LNCaP clone FGC (cell line): ENCODE measurements around the gene SIN3B.

Source experiments
- DNase-seq: peaks from one replicate; pipeline ENCODE4 v3.0.0-alpha.2; 2011; ENCODE audit warnings: low read depth
- H3K4me3 ChIP-seq: 2 replicates; pipeline ENCODE4 v1.5.1; 2011; ENCODE audit warnings: mild to moderate bottlenecking, low read depth, low read length, control low read depth
- CTCF ChIP-seq: IDR thresholded peaks from 2 replicates; pipeline ENCODE4 v1.5.1; 2012; ENCODE audit warnings: mild to moderate bottlenecking; ENCODE audit not compliant: control insufficient read depth, insufficient read depth; ENCODE audit errors: extremely low read depth

The SIN3B gene

GRCh38 chr19:16892868-16893685 is 63.9 kb downstream of the SIN3B start:
- DNase-seq: no peak
- H3K4me3 ChIP-seq: no peak overlapping the region
- TF ChIP-seq CTCF: no peak

- no peak overlapping the region for H3K4me3 ChIP-seq
- DNase-seq: no peak
- no peak for TF ChIP-seq CTCF
Observed at GRCh38 chr19:16893686-16893989, 64.4 kb downstream of the SIN3B start.

- H3K4me3 ChIP-seq: no peak overlapping the region
- DNase-seq: no peak
- TF ChIP-seq CTCF: no peak
Observed at GRCh38 chr19:16894080-16894479, 64.9 kb downstream of the SIN3B start.

- no peak overlapping the region for H3K4me3 ChIP-seq
- TF ChIP-seq CTCF: no peak
- DNase-seq: no peak
Observed at GRCh38 chr19:16895467-16896145, 66.4 kb downstream of the SIN3B start.

GRCh38 chr19:16896146-16897028 is 67.2 kb downstream of the SIN3B start:
- DNase-seq: no peak
- H3K4me3 ChIP-seq: no peak overlapping the region
- no peak for TF ChIP-seq CTCF

- H3K4me3 ChIP-seq: no peak overlapping the region
- DNase-seq: no peak
- no peak for TF ChIP-seq CTCF
Observed at GRCh38 chr19:16897029-16897855, 68.0 kb downstream of the SIN3B start.
